PC-3 (cell line): ENCODE measurements around the gene CDH13. TPM values are rescaled to one million over a fixed set of nuclear protein-coding genes. Genes with fewer than 3 reads are reported as not detected.
A peak's percentile ranks its signal among the peaks of the same experiment; 100 is the strongest.

ENCODE experiments used
- ATAC-seq: fragments of 200-7000 bp; cut with Tn5 transposase; 2 replicates; pipeline ENCODE4 v1.9.1; 2020; ENCODE audit warnings: mild to moderate bottlenecking, moderate library complexity
- BruUV-seq: library from RNA; stranded (reverse); fragments of 400-500 nt; replicated peaks from 2 replicates; lab custom pipeline; 2021; lab: Mats Ljungman, UMichigan
- CTCF ChIA-PET: fragments of 300-600 bp; sonication (Branson Sonifier 250); formaldehyde crosslinking; loops from one replicate; lab custom pipeline; 2022; ENCODE audit warnings: antibody characterized with exemption; lab: Charles Lee
- POLR2A ChIA-PET: fragments of 300-600 bp; sonication (Branson Sonifier 250); formaldehyde crosslinking; loops from one replicate; lab custom pipeline; 2022; ENCODE audit warnings: antibody characterized with exemption; ENCODE audit not compliant: unreplicated experiment; lab: Charles Lee
- DNase-seq: peaks from one replicate; pipeline ENCODE4 v3.0.0-alpha.2; 2015
- H2AFZ ChIP-seq: fragments of 300-600 bp; sonication (generic); 2 replicates; pipeline ENCODE4 v1.6.0; 2016; ENCODE audit warnings: antibody characterized with exemption, low read length
- H3F3A ChIP-seq: fragments of 300-600 bp; sonication (generic); one replicate; pipeline ENCODE4 v1.6.0; 2017; ENCODE audit warnings: antibody characterized with exemption, low read length, control low read depth, mild to moderate bottlenecking; ENCODE audit not compliant: unreplicated experiment
- H3K27ac ChIP-seq: fragments of 300-600 bp; sonication (generic); 2 replicates; pipeline ENCODE4 v1.5.1; 2016; ENCODE audit warnings: mild to moderate bottlenecking, low read length
- H3K27me3 ChIP-seq: fragments of 300-600 bp; sonication (generic); 2 replicates; pipeline ENCODE4 v1.6.1; 2016; ENCODE audit warnings: low read length, mixed read lengths
- H3K36me3 ChIP-seq: fragments of 300-600 bp; sonication (generic); 2 replicates; pipeline ENCODE4 v1.6.1; 2016; ENCODE audit warnings: low read depth, mixed run types, low read length, mixed read lengths
- H3K4me1 ChIP-seq: fragments of 300-600 bp; sonication (generic); 2 replicates; pipeline ENCODE4 v1.5.1; 2016; ENCODE audit warnings: low read length; ENCODE audit not compliant: insufficient read depth
- H3K4me2 ChIP-seq: fragments of 300-600 bp; sonication (generic); 2 replicates; pipeline ENCODE4 v1.6.0; 2016; ENCODE audit warnings: low read length
- H3K4me3 ChIP-seq: fragments of 300-600 bp; sonication (generic); 2 replicates; pipeline ENCODE4 v1.5.1; 2016; ENCODE audit warnings: mild to moderate bottlenecking, low read length, mixed read lengths
- H3K79me2 ChIP-seq: fragments of 300-600 bp; sonication (generic); 2 replicates; pipeline ENCODE4 v1.6.1; 2017; ENCODE audit warnings: low read length, mixed read lengths
- H3K9ac ChIP-seq: fragments of 300-600 bp; sonication (generic); 2 replicates; pipeline ENCODE4 v1.6.0; 2016; ENCODE audit warnings: mild to moderate bottlenecking, low read length
- H3K9me2 ChIP-seq: fragments of 300-600 bp; sonication (generic); replicated peaks from 2 replicates; pipeline ENCODE4 v1.6.1; 2016; ENCODE audit warnings: mixed run types, low read length, mixed read lengths
- H3K9me3 ChIP-seq: fragments of 300-600 bp; sonication (generic); 2 replicates; pipeline ENCODE4 v1.6.1; 2016; ENCODE audit warnings: low read length, mixed read lengths
- H4K20me1 ChIP-seq: fragments of 300-600 bp; sonication (generic); 2 replicates; pipeline ENCODE4 v1.6.1; 2016; ENCODE audit warnings: low read length, mixed read lengths
- EZH2 ChIP-seq: fragments of 300-600 bp; sonication (generic); IDR thresholded peaks from one replicate; pipeline ENCODE4 v1.6.1; 2017; ENCODE audit warnings: antibody characterized with exemption, mild to moderate bottlenecking, low read length; ENCODE audit not compliant: unreplicated experiment
- EZH2phosphoT487 ChIP-seq: fragments of 300-600 bp; sonication (generic); IDR thresholded peaks from 2 replicates; pipeline ENCODE4 v1.6.1; 2018; ENCODE audit warnings: mild to moderate bottlenecking, antibody characterized with exemption, low read length, borderline replicate concordance
- intact Hi-C: fragments of 100-400 bp; cut with micrococcal nuclease; formaldehyde crosslinking; loops from 2 replicates; pipeline ENCODE4 v1.9.0; 2023
- total RNA-seq: library from RNA; depleted of rRNA; stranded (reverse); fragments of >200 nt; gene quantifications from 2 replicates; pipeline ENCODE4 v1.2.3, GENCODE V29; 2014
- TF ChIP-seq, protein P1 (sequence below): fragments of 300-600 bp; sonication (generic); conservative IDR thresholded peaks from 2 replicates; pipeline ENCODE4 v1.5.1; 2017; ENCODE audit warnings: antibody characterized with exemption, low read depth, mild to moderate bottlenecking, low read length

Gene CDH13
- total RNA-seq, 1 experiment from 2014 or later: 0.36 TPM

DNA sequence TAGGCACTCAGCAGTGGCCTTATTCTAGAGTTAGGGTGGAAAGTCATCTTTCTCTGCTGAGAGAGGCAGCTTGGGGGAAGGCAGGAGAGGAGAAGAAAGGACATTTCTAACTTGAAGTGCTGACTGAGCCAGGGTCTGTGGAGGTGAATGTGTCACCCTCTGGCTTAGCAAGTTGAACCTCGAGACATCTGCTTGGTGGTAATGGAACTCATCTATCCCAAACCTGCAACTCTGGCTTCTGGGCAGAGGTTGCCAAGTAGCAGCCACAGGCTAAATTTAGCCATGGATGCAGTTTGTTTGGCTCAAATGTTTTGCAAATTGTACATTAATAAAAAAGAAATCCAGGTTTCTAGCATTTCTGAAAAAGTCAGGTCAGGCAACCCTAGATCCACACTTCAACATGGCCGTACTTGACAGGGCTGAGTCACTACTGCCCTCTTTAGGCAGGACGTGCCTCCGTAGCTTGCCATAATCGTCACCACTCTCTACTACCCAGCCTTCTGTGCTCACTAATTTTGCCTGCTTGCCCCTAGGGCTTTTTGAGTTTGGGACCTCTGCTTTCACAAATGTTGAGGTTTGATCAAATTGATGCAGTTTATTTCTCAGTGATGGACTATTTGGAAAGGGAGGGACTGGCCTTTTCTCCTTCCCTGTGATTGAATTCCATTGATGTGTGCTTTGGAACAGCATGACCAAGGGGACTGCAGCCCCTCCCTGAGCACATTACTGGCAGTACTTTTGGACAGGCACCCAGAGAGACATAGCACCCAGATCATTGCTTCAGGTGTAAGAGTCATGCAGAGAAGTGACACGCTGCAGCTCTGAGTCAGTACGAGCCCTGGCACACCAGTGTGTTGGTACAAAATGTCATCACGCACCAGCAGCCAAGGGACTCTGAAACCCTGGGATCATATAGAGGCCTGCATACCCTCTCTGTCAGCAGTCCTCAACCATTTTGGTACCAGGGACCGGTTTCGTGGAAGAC, 5.2 kb downstream of the CDH13 start:
- no peaks in the 10 kb centered on the region for H3K9me3 ChIP-seq
- intact Hi-C loops: no loop called here
- H3K4me3 ChIP-seq: no peak overlapping the region
- H3K4me1 ChIP-seq: peaks cover 47% of the 10 kb centered on the region
- BruUV-seq: no TSS peak
- no peaks in the 10 kb centered on the region for H3K36me3 ChIP-seq
- H4K20me1 ChIP-seq: no peaks in the 10 kb centered on the region
- TF ChIP-seq, protein P1, sequence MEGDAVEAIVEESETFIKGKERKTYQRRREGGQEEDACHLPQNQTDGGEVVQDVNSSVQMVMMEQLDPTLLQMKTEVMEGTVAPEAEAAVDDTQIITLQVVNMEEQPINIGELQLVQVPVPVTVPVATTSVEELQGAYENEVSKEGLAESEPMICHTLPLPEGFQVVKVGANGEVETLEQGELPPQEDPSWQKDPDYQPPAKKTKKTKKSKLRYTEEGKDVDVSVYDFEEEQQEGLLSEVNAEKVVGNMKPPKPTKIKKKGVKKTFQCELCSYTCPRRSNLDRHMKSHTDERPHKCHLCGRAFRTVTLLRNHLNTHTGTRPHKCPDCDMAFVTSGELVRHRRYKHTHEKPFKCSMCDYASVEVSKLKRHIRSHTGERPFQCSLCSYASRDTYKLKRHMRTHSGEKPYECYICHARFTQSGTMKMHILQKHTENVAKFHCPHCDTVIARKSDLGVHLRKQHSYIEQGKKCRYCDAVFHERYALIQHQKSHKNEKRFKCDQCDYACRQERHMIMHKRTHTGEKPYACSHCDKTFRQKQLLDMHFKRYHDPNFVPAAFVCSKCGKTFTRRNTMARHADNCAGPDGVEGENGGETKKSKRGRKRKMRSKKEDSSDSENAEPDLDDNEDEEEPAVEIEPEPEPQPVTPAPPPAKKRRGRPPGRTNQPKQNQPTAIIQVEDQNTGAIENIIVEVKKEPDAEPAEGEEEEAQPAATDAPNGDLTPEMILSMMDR: 0 out of 2 replicates have a peak, but pooled peaks have one; percentile 24
- no peak for TF ChIP-seq EZH2phosphoT487
- TF ChIP-seq EZH2: no peak
- ATAC-seq (no peak), DNase-seq (peak; percentile 19)
- no peaks in the 10 kb centered on the region for H3K27me3 ChIP-seq
- no peaks in the 10 kb centered on the region for H3K79me2 ChIP-seq
- ChIA-PET POLR2A (no interaction called here), CTCF (no interaction called here)
- no peak overlapping the region for H2AFZ ChIP-seq
- H3K4me2 ChIP-seq: no peak overlapping the region
- H3K27ac ChIP-seq: no peak overlapping the region
- H3K9ac ChIP-seq: no peak overlapping the region
- no peaks in the 10 kb centered on the region for H3F3A ChIP-seq
- no peaks in the 10 kb centered on the region for H3K9me2 ChIP-seq

DNA sequence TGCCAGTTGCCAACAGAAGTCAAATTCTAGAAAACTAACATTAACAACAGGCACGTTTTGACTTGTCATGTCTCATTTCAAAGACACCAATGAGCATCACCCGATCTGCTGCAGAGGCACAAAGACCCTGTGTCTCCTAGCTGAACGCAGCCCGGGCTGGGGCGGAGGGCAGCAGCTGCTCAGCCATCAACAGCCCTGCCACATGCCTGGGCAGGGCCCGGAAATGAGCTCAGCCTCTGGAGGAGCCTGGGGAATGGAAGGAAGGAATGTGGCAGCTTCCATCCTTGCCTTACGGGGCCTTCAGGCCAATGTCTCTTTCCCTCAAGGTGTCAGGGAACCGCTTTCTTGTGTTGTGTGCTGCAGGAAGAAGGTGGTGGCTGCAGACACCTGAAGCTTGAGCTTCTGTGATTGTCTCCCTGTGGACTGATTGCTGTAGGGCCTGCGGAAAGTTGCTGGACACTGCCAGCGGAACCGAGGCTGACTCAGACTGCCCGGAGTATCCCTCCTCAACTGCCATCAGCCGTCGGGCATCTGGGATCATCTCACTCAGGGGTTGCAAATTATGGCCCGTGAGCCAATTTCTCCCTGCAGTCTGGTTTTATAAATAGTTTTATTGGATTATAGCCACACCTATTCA, 7.3 kb downstream of the CDH13 start:
- Histone ChIP-seq H3K4me3 (no peak overlapping the region), H3K79me2 (no peaks in the 10 kb centered on the region), H3K27me3 (no peaks in the 10 kb centered on the region), H3K4me1 (peaks cover 47% of the 10 kb centered on the region), H3K27ac (no peak overlapping the region), H3F3A (no peaks in the 10 kb centered on the region), H3K9ac (no peak overlapping the region), H2AFZ (peak overlapping the region; percentile 61), H3K9me3 (no peaks in the 10 kb centered on the region), H3K9me2 (no peaks in the 10 kb centered on the region), H4K20me1 (no peaks in the 10 kb centered on the region), H3K4me2 (no peak overlapping the region), H3K36me3 (no peaks in the 10 kb centered on the region)
- DNase-seq (peak; percentile 25), ATAC-seq (peak; percentile 29; the same call in 1 of the 2 replicates)
- BruUV-seq: no TSS peak
- intact Hi-C loops: no loop called here
- ChIA-PET CTCF (no interaction called here), POLR2A (no interaction called here)
- no peak for TF ChIP-seq EZH2
- TF ChIP-seq EZH2phosphoT487: no peak
- TF ChIP-seq, protein P1: no peak
